ENCODE data around the gene ARHGAP11B. TPM values are rescaled to one million over a fixed set of nuclear protein-coding genes. Genes with fewer than 3 reads are reported as not detected.

Gene ARHGAP11B

Other genes starting within 250 kb of the ARHGAP11B start
- under 1 TPM; 0.06 to 0.16 TPM for gene CHRFAM7A, start 232.6 kb upstream of the ARHGAP11B start, polyA plus RNA-seq
- 1 to 10 TPM in 1 of 2 donors, under 1 TPM in 1; 0.79 to 1.1 TPM for gene GOLGA8R, start 211.9 kb upstream of the ARHGAP11B start, polyA plus RNA-seq
- gene GOLGA8Q, start 74.1 kb upstream of the ARHGAP11B start, polyA plus RNA-seq, result under 1 TPM; 0.22 to 0.28 TPM
- gene GOLGA8H, start 22.1 kb upstream of the ARHGAP11B start, polyA plus RNA-seq, result under 1 TPM; 0.11 to 0.22 TPM

Measured in esophagus (tissue), 2 donors.